Superior temporal gyrus (tissue), 1 donor: ENCODE data around the gene ABHD8.

Experiments
- DNase-seq: peaks from one replicate; pipeline ENCODE4 v3.0.0-alpha.2; 2016; ENCODE audit errors: extremely low spot score

The ABHD8 gene

GRCh38 chr19:17303167-17303939 is at the start of gene ABHD8:
ABHD8 (minus strand) TSS chr19:17303425; CDS start chr19:17301616, 1,809 bp downstream.
- peak; percentile 87 for DNase-seq

GRCh38 chr19:17352608-17353280 is 49.5 kb upstream of the ABHD8 start:
- no peak for DNase-seq

GRCh38 chr19:17351815-17352435 is 48.7 kb upstream of the ABHD8 start:
- no peak for DNase-seq

GRCh38 chr19:17348700-17349099 is 45.5 kb upstream of the ABHD8 start:
- DNase-seq = no peak

- DNase-seq = no peak
These were observed 44.7 kb upstream of the ABHD8 start for GRCh38 chr19:17347877-17348276.

GRCh38 chr19:17347361-17347760 is 44.1 kb upstream of the ABHD8 start:
- DNase-seq = no peak

- peak; percentile 73 for DNase-seq
These were observed 43.0 kb upstream of the ABHD8 start for GRCh38 chr19:17346109-17346671.

- DNase-seq = no peak
These were observed 38.6 kb upstream of the ABHD8 start for GRCh38 chr19:17341845-17342244.

- DNase-seq = no peak
These were observed 38.2 kb upstream of the ABHD8 start for GRCh38 chr19:17341386-17341785.

- no peak for DNase-seq
These were observed 37.7 kb upstream of the ABHD8 start for GRCh38 chr19:17340871-17341357.

GRCh38 chr19:17340302-17340870 is 37.2 kb upstream of the ABHD8 start:
- DNase-seq = no peak

- no peak for DNase-seq
These were observed 36.0 kb upstream of the ABHD8 start for GRCh38 chr19:17339088-17339741.

GRCh38 chr19:17338433-17339078 is 35.3 kb upstream of the ABHD8 start:
- no peak for DNase-seq

- no peak for DNase-seq
These were observed 34.6 kb upstream of the ABHD8 start for GRCh38 chr19:17337675-17338432.

GRCh38 chr19:17336872-17337674 is 33.8 kb upstream of the ABHD8 start, which contains the start of gene GTPBP3:
GTPBP3 (plus strand) TSS chr19:17337553; CDS start chr19:17337612, 59 bp downstream.
- peak; percentile 99 for DNase-seq

- DNase-seq = no peak
These were observed 32.4 kb upstream of the ABHD8 start for GRCh38 chr19:17335575-17335974.

GRCh38 chr19:17334414-17335409 is 31.5 kb upstream of the ABHD8 start, which contains the start of gene ANO8:
ANO8 (minus strand) TSS chr19:17334855; CDS start chr19:17334670, 185 bp downstream.
- peak; percentile 97 for DNase-seq
